SK-N-SH (cell line): Measurements from ENCODE around the gene RAF1. TPM values are rescaled to one million over a fixed set of nuclear protein-coding genes. Genes with fewer than 3 reads are reported as not detected.
A peak's percentile ranks its signal among the peaks of the same experiment; 100 is the strongest.

Experiments used
- CTCF ChIA-PET: fragments of 300-600, 350-600 bp; formaldehyde crosslinking; extraction: SDS; loops from one replicate; lab custom pipeline; 2021; lab: Yijun Ruan, JAX
- POLR2A ChIA-PET: fragments of 350-600 bp; sonication (Branson Sonifier 250); formaldehyde crosslinking; extraction: SDS; loops from one replicate; lab custom pipeline; 2020; ENCODE audit warnings: antibody characterized with exemption, inconsistent platforms; lab: Yijun Ruan, JAX
- DNase-seq: peaks from one replicate; pipeline ENCODE4 v3.0.0; 2012
- H2AFZ ChIP-seq: fragments of 200-600 bp; sonication (generic); 2 replicates; pipeline ENCODE4 v1.8.1; 2016; ENCODE audit warnings: antibody characterized with exemption, mild to moderate bottlenecking, low read depth
- H3F3A ChIP-seq: fragments of 200-600 bp; sonication (generic); replicated peaks from 2 replicates; pipeline ENCODE3; 2016; ENCODE audit warnings: antibody characterized with exemption, mild to moderate bottlenecking; ENCODE audit not compliant: insufficient read depth
- H3K27ac ChIP-seq, 2 experiments: fragments of 200-500 bp in 1 of 2; fragments of 200-600 bp in 1 of 2; sonication (Bioruptor generic) in 1 of 2; sonication (generic), shearing (Covaris generic) in 1 of 2; 2 replicates each; pipeline versions ENCODE4 v1.5.1 to v1.6.1; 2014 to 2016; ENCODE audit warnings: low read depth in 2 of 2, inconsistent platforms in 1 of 2, low read length in 1 of 2, mild to moderate bottlenecking in 1 of 2, mixed read lengths in 1 of 2
- H3K27me3 ChIP-seq: fragments of 200-600 bp; sonication (generic), shearing (Covaris generic); 2 replicates; pipeline ENCODE4 v1.6.1; 2016; ENCODE audit warnings: mixed run types; ENCODE audit not compliant: insufficient read depth
- H3K36me3 ChIP-seq, 2 experiments: fragments of 200-500 bp in 1 of 2; fragments of 200-600 bp in 1 of 2; sonication (Bioruptor generic) in 1 of 2; sonication (generic) in 1 of 2; replicated peaks in 1 of 2; 2 replicates each; pipeline versions ENCODE3 to v1.5.1; 2014 to 2016; ENCODE audit warnings: low read length in 1 of 2, mild to moderate bottlenecking in 1 of 2; ENCODE audit not compliant: insufficient read depth in 2 of 2, control insufficient read depth in 1 of 2
- H3K4me1 ChIP-seq, 2 experiments: fragments of 200-500 bp in 1 of 2; fragments of 200-600 bp in 1 of 2; sonication (Bioruptor generic) in 1 of 2; sonication (generic), shearing (Covaris generic) in 1 of 2; 2 replicates each; pipeline versions ENCODE4 v1.5.1 to v1.6.1; 2014 to 2016; ENCODE audit warnings: low read depth in 1 of 2, low read length in 1 of 2, mixed run types in 1 of 2; ENCODE audit not compliant: insufficient read depth in 2 of 2, control insufficient read depth in 1 of 2
- H3K4me2 ChIP-seq: fragments of 200-600 bp; sonication (generic), shearing (Covaris generic); 2 replicates; pipeline ENCODE4 v1.6.1; 2017; ENCODE audit warnings: mixed run types
- H3K4me3 ChIP-seq, 2 experiments: fragments of 200-500 bp in 1 of 2; fragments of 200-600 bp in 1 of 2; sonication (Bioruptor generic) in 1 of 2; sonication (generic), shearing (Covaris generic) in 1 of 2; 2 replicates each; pipeline versions ENCODE4 v1.5.1 to v1.8.1; 2014 to 2016; ENCODE audit warnings: low read depth in 2 of 2, inconsistent platforms in 1 of 2, low read length in 1 of 2, mild to moderate bottlenecking in 1 of 2, mixed read lengths in 1 of 2, moderate library complexity in 1 of 2
- H3K79me2 ChIP-seq: fragments of 200-600 bp; sonication (generic); 2 replicates; pipeline ENCODE4 v1.8.1; 2017; ENCODE audit warnings: mild to moderate bottlenecking; ENCODE audit not compliant: insufficient read depth
- H3K9ac ChIP-seq: fragments of 200-600 bp; sonication (generic); 2 replicates; pipeline ENCODE4 v1.6.1; 2017; ENCODE audit warnings: mixed run types
- H3K9me2 ChIP-seq: fragments of 200-600 bp; sonication (generic); 2 replicates; pipeline ENCODE4 v1.6.1; 2017; ENCODE audit warnings: mixed run types
- H3K9me3 ChIP-seq: fragments of 200-600 bp; sonication (generic); 2 replicates; pipeline ENCODE4 v1.6.1; 2017; ENCODE audit warnings: mixed run types, mild to moderate bottlenecking, moderate library complexity
- H4K20me1 ChIP-seq: fragments of 200-600 bp; sonication (generic); 2 replicates; pipeline ENCODE4 v1.6.1; 2017; ENCODE audit warnings: mild to moderate bottlenecking, mixed run types; ENCODE audit not compliant: insufficient read depth
- EP300 ChIP-seq, 2 experiments: IDR thresholded peaks; 2 replicates each; pipeline versions ENCODE4 v1.4.0 to v1.6.1; 2012; ENCODE audit warnings: borderline replicate concordance in 1 of 2, low read depth in 1 of 2, low read length in 1 of 2
- FOSL2 ChIP-seq: IDR thresholded peaks from 2 replicates; pipeline ENCODE4 v1.4.0; 2012; ENCODE audit warnings: low read depth, mild to moderate bottlenecking, moderate library complexity, borderline replicate concordance
- FOXJ3 ChIP-seq: sonication (generic); formaldehyde crosslinking; IDR thresholded peaks from 2 replicates; pipeline ENCODE4 v1.5.1; 2020; ENCODE audit warnings: mild to moderate bottlenecking, missing genetic modification reagents
- FOXM1 ChIP-seq: IDR thresholded peaks from 2 replicates; pipeline ENCODE4 v1.4.0; 2012; ENCODE audit warnings: low read depth, mild to moderate bottlenecking
- GABPA ChIP-seq: IDR thresholded peaks from 2 replicates; pipeline ENCODE4 v1.4.0; 2012; ENCODE audit warnings: low read depth, mild to moderate bottlenecking
- GATA2 ChIP-seq: sonication (generic); formaldehyde crosslinking; IDR thresholded peaks from 2 replicates; pipeline ENCODE4 v1.5.0; 2020; ENCODE audit warnings: mild to moderate bottlenecking, missing genetic modification reagents
- JUND ChIP-seq: IDR thresholded peaks from 2 replicates; pipeline ENCODE4 v1.4.0; 2012
- MEF2A ChIP-seq: IDR thresholded peaks from 2 replicates; pipeline ENCODE4 v1.4.0; 2012; ENCODE audit warnings: low read depth, borderline replicate concordance
- NFIC ChIP-seq: IDR thresholded peaks from 2 replicates; pipeline ENCODE4 v1.4.0; 2012; ENCODE audit warnings: borderline replicate concordance
- RAD21 ChIP-seq: IDR thresholded peaks from 2 replicates; pipeline ENCODE4 v1.6.1; 2012; ENCODE audit warnings: mild to moderate bottlenecking, low read length
- RFX5 ChIP-seq: IDR thresholded peaks from 2 replicates; pipeline ENCODE4 v1.6.1; 2012; ENCODE audit warnings: mild to moderate bottlenecking, improper control_type of control experiment, low read length
- RXRA ChIP-seq: IDR thresholded peaks from 2 replicates; pipeline ENCODE4 v1.4.0; 2012; ENCODE audit warnings: low read depth, mild to moderate bottlenecking, borderline replicate concordance
- TAF1 ChIP-seq: IDR thresholded peaks from 2 replicates; pipeline ENCODE4 v1.6.1; 2012; ENCODE audit warnings: low read depth, mild to moderate bottlenecking, low read length, moderate library complexity, borderline replicate concordance
- TCF12 ChIP-seq: IDR thresholded peaks from 2 replicates; pipeline ENCODE4 v1.4.0; 2012
- WGBS: methylation state at CpG from one replicate; pipeline ENCODE4 v1.1.6; 2017; ENCODE audit warnings: low lambda C conversion rate; 5-methylcytosine and 5-hydroxymethylcytosine counted together
- polyA plus RNA-seq, 3 experiments: library from polyadenylated mRNA; depleted of rRNA; stranded (reverse); fragments of >200 nt; gene quantifications; 2 replicates each; pipeline ENCODE4 v1.2.3, GENCODE V29; 2012
- TF ChIP-seq, protein P1 (sequence below): IDR thresholded peaks from 2 replicates; pipeline ENCODE4 v1.4.0; 2012; ENCODE audit warnings: low read depth, borderline replicate concordance

Gene RAF1
- polyA plus RNA-seq, 1 of the 3 experiments (the other 2 are of a cell fraction): 58.7 TPM

DNA sequence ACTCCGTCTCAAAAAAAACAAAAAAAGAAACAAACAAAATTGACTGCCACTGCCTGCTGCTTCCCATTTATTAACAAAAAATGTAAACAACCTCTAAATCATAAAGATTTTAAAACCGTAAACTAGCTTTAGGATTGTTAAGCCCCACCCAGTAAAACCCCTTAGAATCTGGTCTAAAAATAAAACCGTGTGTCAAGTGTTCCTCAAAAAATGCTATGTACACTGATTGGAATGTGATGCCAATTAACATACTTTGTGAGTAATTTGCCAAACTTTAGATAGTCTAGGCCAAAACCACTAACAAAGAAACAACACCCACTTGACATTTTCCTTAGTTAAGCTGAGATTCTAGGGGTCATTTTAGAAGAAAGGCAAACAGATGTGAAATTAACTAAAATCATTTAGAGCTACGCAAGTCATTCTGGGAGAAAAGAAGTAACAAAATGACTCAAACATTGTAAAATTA is 5.3 kb downstream of the RAF1 start:
- CTCF ChIA-PET: interaction anchor here (1.8 kb wide), 1 partner anchor 11 kb away, joined by 4 read pairs; no protein-coding TSS in a partner anchor
- Histone ChIP-seq H3K9ac (peak overlapping the region; percentile 22; the same call in 1 of the 2 replicates), H3K4me3 (no peak overlapping the region), H3K36me3 (no peaks in the 10 kb centered on the region), H3K4me2 (peak overlapping the region; percentile 35; the same call in 1 of the 2 replicates), H3K79me2 (peaks cover 100% of the 10 kb centered on the region), H3K4me1 (peaks cover 3 to 21% of the 10 kb centered on the region in 2 experiments; a peak in 2 of 4 replicates), H3K27me3 (no peaks in the 10 kb centered on the region), H3K9me2 (no peaks in the 10 kb centered on the region), H2AFZ (no peak overlapping the region), H3K27ac (peak overlapping the region in 1 of 2 experiments; percentile 71; a peak in 2 of 4 replicates), H3K9me3 (no peaks in the 10 kb centered on the region), H3F3A (peaks cover 6% of the 10 kb centered on the region), H4K20me1 (peaks cover 81% of the 10 kb centered on the region)
- no peak for DNase-seq
- POLR2A ChIA-PET: no interaction called here
- WGBS: 58% methylated on average over 4 of the region's 4 CpGs
- no peak for TF ChIP-seq FOXM1
- peak; percentile 74 for TF ChIP-seq MEF2A
- no peak for TF ChIP-seq GATA2 (CRISPR knock-in tag)
- 0 out of 2 replicates have a peak, but pooled peaks have one; percentile 18 for TF ChIP-seq JUND
- TF ChIP-seq RXRA: no peak
- peak; percentile 21; the same call in 1 of the 2 replicates for TF ChIP-seq NFIC
- TF ChIP-seq TCF12: no peak
- peak in 1 of 2 experiments; percentile 16; a peak in 1 of 4 replicates for TF ChIP-seq EP300 (IDR thresholded peaks at IDR 0.05; ENCODE audit: borderline replicate concordance in 1 of 2, low read depth in 1 of 2, low read length in 1 of 2)
- no peak for TF ChIP-seq GABPA
- TF ChIP-seq TAF1: no peak

DNA sequence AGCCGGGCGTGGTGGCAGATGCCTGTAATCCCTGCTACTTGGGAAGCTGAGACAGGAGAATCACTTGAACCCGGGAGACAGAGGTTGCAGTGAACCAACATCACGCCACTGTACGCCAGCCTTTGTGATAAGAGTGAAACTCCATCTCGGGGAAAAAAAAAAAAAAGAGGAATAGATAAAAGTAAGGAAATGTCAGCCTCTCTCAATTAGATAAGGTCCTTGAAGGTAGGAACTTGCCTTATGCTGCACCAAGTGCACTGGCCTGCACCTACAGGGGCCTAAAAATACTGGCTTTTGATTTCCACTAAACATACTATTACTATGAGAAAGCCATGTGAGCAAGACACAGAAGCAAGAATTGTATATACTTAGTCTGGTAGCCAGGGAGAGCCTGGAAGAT is 7.1 kb downstream of the RAF1 start:
- WGBS: 94% methylated on average over 6 of the region's 6 CpGs
- H2AFZ ChIP-seq: no peak overlapping the region
- no peaks in the 10 kb centered on the region for H3K9me3 ChIP-seq
- H3K79me2 ChIP-seq: peaks cover 100% of the 10 kb centered on the region
- POLR2A ChIA-PET: no interaction called here
- peaks cover 90% of the 10 kb centered on the region for H4K20me1 ChIP-seq
- H3K4me2 ChIP-seq: no peak overlapping the region
- no peak overlapping the region for H3K4me3 ChIP-seq
- no peak for TF ChIP-seq FOXM1
- TF ChIP-seq, all 33 proteins: peak for 0
- Histone ChIP-seq H3K9me2 (no peaks in the 10 kb centered on the region), H3K9ac (no peak overlapping the region), H3K4me1 (peaks cover 3 to 21% of the 10 kb centered on the region in 2 experiments; a peak in 2 of 4 replicates), H3K36me3 (no peaks in the 10 kb centered on the region), H3K27me3 (no peaks in the 10 kb centered on the region), H3K27ac (no peak overlapping the region), H3F3A (peaks cover 6% of the 10 kb centered on the region)
- CTCF ChIA-PET: no interaction called here
- DNase-seq: no peak

DNA sequence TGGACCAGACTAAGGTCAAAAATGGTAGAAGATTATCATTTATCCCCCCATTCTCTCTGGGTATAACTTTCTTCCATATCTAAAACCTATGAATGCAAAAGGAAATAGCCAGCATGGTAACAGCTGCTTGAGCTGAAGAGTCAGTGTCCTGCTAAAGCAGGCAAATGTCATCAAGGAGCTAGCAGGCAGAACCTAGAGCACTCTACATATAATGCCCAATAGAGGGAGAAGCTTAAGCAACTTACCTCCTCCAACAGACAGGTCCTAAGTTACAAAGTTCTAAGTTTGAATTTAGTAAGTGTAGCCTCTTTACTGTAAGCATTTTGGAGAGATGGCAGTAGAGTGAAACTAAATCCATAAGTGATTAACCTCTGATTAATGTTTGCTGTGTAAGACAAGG is 7.7 kb downstream of the RAF1 start:
- Histone ChIP-seq H3K27ac (peak overlapping the region in 1 of 2 experiments; percentile 17; a peak in 1 of 4 replicates), H3F3A (peaks cover 6% of the 10 kb centered on the region), H3K36me3 (no peaks in the 10 kb centered on the region), H3K4me1 (peaks cover 0 to 19% of the 10 kb centered on the region in 2 experiments; a peak in 2 of 4 replicates), H4K20me1 (peaks cover 88% of the 10 kb centered on the region), H3K4me2 (no peak overlapping the region), H3K9me2 (no peaks in the 10 kb centered on the region), H3K79me2 (peaks cover 100% of the 10 kb centered on the region), H3K9me3 (no peaks in the 10 kb centered on the region), H3K9ac (no peak overlapping the region), H3K27me3 (no peaks in the 10 kb centered on the region), H2AFZ (no peak overlapping the region), H3K4me3 (no peak overlapping the region)
- CTCF ChIA-PET: no interaction called here
- POLR2A ChIA-PET: no interaction called here
- TF ChIP-seq, protein P1, sequence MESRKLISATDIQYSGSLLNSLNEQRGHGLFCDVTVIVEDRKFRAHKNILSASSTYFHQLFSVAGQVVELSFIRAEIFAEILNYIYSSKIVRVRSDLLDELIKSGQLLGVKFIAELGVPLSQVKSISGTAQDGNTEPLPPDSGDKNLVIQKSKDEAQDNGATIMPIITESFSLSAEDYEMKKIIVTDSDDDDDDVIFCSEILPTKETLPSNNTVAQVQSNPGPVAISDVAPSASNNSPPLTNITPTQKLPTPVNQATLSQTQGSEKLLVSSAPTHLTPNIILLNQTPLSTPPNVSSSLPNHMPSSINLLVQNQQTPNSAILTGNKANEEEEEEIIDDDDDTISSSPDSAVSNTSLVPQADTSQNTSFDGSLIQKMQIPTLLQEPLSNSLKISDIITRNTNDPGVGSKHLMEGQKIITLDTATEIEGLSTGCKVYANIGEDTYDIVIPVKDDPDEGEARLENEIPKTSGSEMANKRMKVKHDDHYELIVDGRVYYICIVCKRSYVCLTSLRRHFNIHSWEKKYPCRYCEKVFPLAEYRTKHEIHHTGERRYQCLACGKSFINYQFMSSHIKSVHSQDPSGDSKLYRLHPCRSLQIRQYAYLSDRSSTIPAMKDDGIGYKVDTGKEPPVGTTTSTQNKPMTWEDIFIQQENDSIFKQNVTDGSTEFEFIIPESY: no peak
- TF ChIP-seq RFX5: no peak
- TF ChIP-seq RAD21: no peak
- no peak for TF ChIP-seq FOSL2
- TF ChIP-seq FOXJ3 (CRISPR knock-in tag): no peak
- no peak for DNase-seq
